Choroid plexus epithelial cell (primary cell): ENCODE measurements around the gene PINLYP.
A peak's percentile ranks its signal among the peaks of the same experiment; 100 is the strongest.

ENCODE experiments used
- DNase-seq: peaks from one replicate; pipeline ENCODE4 v3.0.0-alpha.2; 2010; ENCODE audit warnings: low read depth
- H3K4me3 ChIP-seq: 2 replicates; pipeline ENCODE4 v1.5.1; 2011; ENCODE audit warnings: low read depth, mild to moderate bottlenecking, control low read depth, low read length, moderate library complexity
- TF ChIP-seq, protein P1 (sequence below): conservative IDR thresholded peaks from 2 replicates; pipeline ENCODE4 v1.5.1; 2011; ENCODE audit warnings: low read depth, mild to moderate bottlenecking, control low read depth, inconsistent platforms, low read length, moderate library complexity

The PINLYP gene

GRCh38 chr19:43561139-43561970, 14.2 kb upstream of the PINLYP start:
- TF ChIP-seq, protein P1, sequence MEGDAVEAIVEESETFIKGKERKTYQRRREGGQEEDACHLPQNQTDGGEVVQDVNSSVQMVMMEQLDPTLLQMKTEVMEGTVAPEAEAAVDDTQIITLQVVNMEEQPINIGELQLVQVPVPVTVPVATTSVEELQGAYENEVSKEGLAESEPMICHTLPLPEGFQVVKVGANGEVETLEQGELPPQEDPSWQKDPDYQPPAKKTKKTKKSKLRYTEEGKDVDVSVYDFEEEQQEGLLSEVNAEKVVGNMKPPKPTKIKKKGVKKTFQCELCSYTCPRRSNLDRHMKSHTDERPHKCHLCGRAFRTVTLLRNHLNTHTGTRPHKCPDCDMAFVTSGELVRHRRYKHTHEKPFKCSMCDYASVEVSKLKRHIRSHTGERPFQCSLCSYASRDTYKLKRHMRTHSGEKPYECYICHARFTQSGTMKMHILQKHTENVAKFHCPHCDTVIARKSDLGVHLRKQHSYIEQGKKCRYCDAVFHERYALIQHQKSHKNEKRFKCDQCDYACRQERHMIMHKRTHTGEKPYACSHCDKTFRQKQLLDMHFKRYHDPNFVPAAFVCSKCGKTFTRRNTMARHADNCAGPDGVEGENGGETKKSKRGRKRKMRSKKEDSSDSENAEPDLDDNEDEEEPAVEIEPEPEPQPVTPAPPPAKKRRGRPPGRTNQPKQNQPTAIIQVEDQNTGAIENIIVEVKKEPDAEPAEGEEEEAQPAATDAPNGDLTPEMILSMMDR, result no peak
- no peak for DNase-seq
- no peak overlapping the region for H3K4me3 ChIP-seq

DNA sequence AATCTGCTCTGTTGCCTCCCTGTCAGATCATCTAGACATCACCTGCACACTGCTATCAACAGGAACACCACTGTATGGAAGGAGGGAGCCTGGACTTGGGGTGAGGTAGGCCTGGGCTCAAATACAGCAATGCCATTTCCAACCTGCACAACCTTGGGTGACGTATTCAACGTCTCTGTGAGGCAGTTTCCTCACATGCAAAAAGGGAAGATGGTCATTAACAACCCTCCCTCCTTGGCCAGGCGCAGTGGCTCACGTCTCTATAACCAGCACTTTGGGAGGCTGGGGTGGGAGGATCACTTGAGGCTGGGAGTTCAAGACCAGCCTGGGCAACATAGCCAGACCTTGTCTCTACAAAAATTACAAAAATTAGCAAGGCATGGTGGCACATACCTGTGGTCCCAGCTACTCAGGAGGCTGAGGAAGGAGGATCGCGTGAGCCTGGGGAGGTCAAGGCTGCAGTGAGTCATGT, 13.3 kb upstream of the PINLYP start:
- TF ChIP-seq, protein P1, result no peak
- no peak overlapping the region for H3K4me3 ChIP-seq
- DNase-seq, result no peak

DNA sequence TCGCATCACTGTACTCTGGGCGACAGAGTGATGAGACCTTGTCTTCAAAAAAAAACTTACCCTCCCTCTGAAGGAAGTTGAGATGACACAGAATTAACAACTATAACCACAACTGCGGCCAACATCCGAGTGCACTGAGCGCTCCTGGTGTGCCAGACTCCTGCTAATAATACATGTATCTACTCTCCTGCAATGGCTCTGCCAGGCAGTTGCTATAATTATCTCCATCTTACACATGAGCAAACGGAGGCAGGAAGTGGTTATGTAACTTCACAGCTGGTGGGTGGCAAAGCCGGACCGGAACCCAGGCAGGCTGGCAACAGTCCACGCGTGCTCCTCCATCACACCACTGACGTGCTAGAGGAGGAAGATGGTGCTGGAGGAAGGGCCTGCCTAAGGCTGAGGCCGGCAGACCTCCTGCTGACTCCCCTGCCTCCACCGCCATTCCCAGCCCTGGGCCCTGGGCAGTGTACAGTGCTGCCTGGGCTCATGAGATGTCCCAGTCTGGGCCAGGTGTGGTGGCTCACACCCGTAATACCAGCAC, 12.8 kb upstream of the PINLYP start:
- TF ChIP-seq, protein P1, result no peak
- peak; percentile 89 for DNase-seq
- H3K4me3 ChIP-seq, result no peak overlapping the region

GRCh38 chr19:43563816-43564457, 11.7 kb upstream of the PINLYP start:
- no peak for DNase-seq
- no peak overlapping the region for H3K4me3 ChIP-seq

DNA sequence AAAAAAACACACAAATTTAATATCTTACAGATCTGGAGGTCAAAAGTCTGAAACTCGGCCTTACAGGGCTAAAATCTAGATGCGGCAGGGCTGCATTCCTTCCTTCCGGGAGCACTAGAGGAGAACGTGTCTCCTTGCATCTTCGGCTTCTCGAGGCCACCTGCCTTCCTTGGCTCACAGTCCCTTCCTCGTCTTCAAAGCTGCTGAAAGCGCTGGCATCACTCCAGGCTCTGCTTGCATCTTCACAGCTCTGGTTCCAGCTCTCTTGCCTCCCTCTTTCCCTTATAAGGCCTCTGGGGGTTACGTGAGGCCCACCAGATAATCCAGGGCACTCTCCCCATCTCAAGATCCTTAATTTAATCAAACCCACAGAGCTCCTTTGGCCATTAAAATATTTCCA, 10.8 kb upstream of the PINLYP start:
- peak; percentile 30 for DNase-seq

More at GRCh38 chr19:43563816-43564457, 11.7 kb upstream of the PINLYP start:
- TF ChIP-seq, protein P1, result no peak

GRCh38 chr19:43569657-43570056, 5.9 kb upstream of the PINLYP start:
- DNase-seq, result no peak
- TF ChIP-seq, protein P1, result no peak
- no peak overlapping the region for H3K4me3 ChIP-seq

More for the DNA sequence above, 10.8 kb upstream of the PINLYP start:
- TF ChIP-seq, protein P1, result no peak
- H3K4me3 ChIP-seq, result no peak overlapping the region
